ENCODE data around the gene RPL26.

RPL26 gene

DNA sequence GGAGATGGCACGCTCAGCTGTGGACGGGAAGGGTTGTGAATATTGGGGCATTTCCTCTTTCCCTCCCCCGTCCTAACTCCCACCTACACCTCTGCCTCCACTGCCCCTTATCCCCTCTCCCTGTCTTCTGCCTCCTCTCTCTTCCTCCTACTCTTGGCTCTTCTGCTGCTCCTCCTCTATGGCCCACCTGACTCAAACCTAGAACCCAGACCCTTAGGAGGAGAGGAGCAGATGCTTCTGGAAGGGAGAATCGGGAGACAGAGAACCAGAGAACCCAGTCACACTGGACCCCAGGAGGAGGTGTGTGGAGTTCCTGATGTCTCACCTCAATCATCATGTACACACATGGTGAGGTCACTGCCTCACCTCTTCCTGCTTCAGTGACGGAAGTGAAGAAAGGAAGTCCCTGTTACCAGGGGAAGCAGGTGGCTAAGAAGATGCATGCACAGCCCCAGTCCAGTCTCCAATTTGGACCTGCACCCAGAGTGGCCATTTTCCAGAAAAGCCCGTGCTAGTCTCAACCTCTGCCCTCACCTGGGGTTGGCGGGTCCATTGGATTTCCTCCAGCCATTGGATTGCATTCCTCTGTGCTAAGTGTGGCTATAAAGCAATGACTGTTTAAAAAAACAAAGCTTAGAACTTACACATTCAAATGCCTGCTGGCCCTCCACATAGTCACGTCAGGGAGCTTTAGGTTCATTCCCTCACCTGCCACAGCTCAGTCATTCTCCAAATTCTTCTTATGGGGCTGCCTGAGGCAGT lies 10.7 kb upstream of the RPL26 start:
- H3K9me3 ChIP-seq (ENCODE audit: insufficient read depth, low read length): no peaks in the 10 kb centered on the region
- no peaks in the 10 kb centered on the region for H3K36me3 ChIP-seq (ENCODE audit: insufficient read depth, insufficient read length, low read length)
- no peak for DNase-seq (ENCODE audit: low read depth, low spot score)
- H3K9ac ChIP-seq (ENCODE audit: insufficient read length, low read depth): no peak overlapping the region
- H3K27me3 ChIP-seq (ENCODE audit: insufficient read depth, insufficient read length): no peaks in the 10 kb centered on the region
- H3K4me3 ChIP-seq (ENCODE audit: insufficient read length, low read depth): no peak overlapping the region
- peaks cover 7% of the 10 kb centered on the region for H3K4me1 ChIP-seq (ENCODE audit: insufficient read depth, insufficient read length)
- no peak for TF ChIP-seq ZNF274 (IDR thresholded peaks at IDR 0.05; ENCODE audit: low read depth, low read length)
- no peak for TF ChIP-seq SUZ12 (IDR thresholded peaks at IDR 0.05; ENCODE audit: extremely low read depth, insufficient read depth, insufficient read length)
- TF ChIP-seq YY1 (IDR thresholded peaks at IDR 0.05; ENCODE audit: insufficient read depth, insufficient read length): no peak

DNA sequence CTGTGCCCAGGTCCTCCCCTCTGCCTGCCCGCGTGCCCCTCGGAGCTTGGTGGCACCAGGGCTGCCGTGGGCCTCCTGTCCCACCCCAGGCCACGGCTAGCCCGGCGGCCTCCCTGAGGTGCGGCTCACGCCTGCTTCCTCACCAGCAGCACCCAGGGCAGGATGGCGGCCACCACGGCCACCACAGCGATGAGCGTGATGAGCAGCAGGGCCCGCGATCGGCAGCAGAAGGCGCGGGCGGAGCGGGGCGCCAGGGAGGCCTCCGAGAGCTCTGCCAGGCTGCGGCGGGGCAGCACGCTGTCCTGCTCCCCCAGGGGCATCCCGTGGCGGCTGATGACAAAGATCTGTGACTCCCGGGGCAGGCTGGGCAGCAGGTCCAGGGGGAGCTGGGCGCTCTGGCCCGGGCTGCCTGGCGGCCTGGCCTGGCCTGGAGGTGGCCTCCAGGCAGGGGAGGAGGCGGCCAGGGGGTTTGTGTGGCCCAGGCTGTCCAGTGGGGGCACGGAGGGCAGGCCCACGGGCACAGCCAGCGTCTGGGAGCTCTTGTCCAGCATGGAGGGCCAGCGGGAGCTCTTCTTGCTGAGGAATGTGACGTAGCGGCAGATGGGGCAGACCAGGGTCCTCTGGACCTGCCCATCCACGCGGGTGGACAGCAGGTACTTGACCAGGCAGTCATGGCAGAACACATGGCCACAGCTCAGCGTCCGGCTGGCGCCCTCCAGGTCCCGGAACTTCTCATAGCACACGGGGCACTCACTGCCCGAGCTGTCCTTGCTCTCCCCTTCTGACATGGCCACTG lies 9.9 kb upstream of the RPL26 start:
- Histone ChIP-seq H3K9me3 (ENCODE audit: insufficient read depth, low read length) (no peaks in the 10 kb centered on the region), H3K36me3 (ENCODE audit: insufficient read depth, insufficient read length, low read length) (no peaks in the 10 kb centered on the region), H3K4me1 (ENCODE audit: insufficient read depth, insufficient read length) (peaks cover 7% of the 10 kb centered on the region), H3K27me3 (ENCODE audit: insufficient read depth, insufficient read length) (no peaks in the 10 kb centered on the region), H3K9ac (ENCODE audit: insufficient read length, low read depth) (no peak overlapping the region), H3K4me3 (ENCODE audit: insufficient read length, low read depth) (no peak overlapping the region)
- DNase-seq (ENCODE audit: low read depth, low spot score): no peak
- no peak for TF ChIP-seq SUZ12 (IDR thresholded peaks at IDR 0.05; ENCODE audit: extremely low read depth, insufficient read depth, insufficient read length)

DNA sequence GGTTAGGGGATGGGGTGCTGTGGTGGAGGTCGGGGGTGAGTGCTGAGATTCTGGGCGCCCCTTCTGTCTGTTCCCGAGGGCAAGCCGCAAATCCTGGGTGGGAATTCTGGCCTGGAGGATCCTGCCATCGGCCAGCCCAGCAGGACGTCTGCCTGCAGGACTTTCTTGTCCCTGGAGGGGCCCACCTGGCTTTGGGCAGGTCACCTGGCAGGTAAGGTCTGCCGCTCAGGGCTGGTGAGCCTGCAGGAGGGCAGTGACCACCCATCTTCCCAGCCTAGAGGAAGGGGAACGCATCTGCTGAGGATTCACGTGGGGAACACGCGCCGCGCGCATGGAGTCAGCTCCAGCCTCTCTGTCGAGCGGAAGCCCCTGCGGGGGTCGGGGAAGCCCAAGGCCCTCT lies 9.3 kb upstream of the RPL26 start:
- TF ChIP-seq ZNF274 (IDR thresholded peaks at IDR 0.05; ENCODE audit: low read depth, low read length) (no peak), SUZ12 (IDR thresholded peaks at IDR 0.05; ENCODE audit: extremely low read depth, insufficient read depth, insufficient read length) (no peak), YY1 (IDR thresholded peaks at IDR 0.05; ENCODE audit: insufficient read depth, insufficient read length) (no peak)
- H3K9me3 ChIP-seq (ENCODE audit: insufficient read depth, low read length): no peaks in the 10 kb centered on the region
- DNase-seq (ENCODE audit: low read depth, low spot score): no peak
- no peak overlapping the region for H3K4me3 ChIP-seq (ENCODE audit: insufficient read length, low read depth)
- H3K9ac ChIP-seq (ENCODE audit: insufficient read length, low read depth): no peak overlapping the region
- H3K27me3 ChIP-seq (ENCODE audit: insufficient read depth, insufficient read length): no peaks in the 10 kb centered on the region
- no peaks in the 10 kb centered on the region for H3K36me3 ChIP-seq (ENCODE audit: insufficient read depth, insufficient read length, low read length)
- H3K4me1 ChIP-seq (ENCODE audit: insufficient read depth, insufficient read length): peaks cover 7% of the 10 kb centered on the region

DNA sequence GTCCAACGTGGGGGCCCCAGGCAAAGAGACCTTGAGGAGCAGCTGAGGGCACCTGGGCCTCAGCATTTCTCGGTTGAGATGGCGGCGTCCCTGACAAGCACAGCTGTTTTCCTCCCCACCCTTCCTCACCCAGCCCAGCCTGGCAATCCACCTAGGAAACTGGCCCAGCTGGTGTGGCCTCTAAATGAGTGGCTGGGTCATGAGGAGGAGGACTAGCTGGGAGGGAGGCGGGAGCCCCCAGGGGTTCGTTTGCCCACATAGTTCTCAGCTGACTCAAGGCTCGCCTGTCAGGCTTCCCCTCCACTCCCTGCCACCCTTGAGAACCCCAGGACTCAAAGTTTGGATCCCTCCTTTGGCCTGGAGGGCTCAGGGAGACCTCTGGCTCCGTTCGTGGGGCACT lies 8.7 kb upstream of the RPL26 start:
- Histone ChIP-seq H3K9me3 (ENCODE audit: insufficient read depth, low read length) (no peaks in the 10 kb centered on the region), H3K36me3 (ENCODE audit: insufficient read depth, insufficient read length, low read length) (no peaks in the 10 kb centered on the region), H3K4me1 (ENCODE audit: insufficient read depth, insufficient read length) (peaks cover 7% of the 10 kb centered on the region), H3K27me3 (ENCODE audit: insufficient read depth, insufficient read length) (no peaks in the 10 kb centered on the region), H3K4me3 (ENCODE audit: insufficient read length, low read depth) (no peak overlapping the region), H3K9ac (ENCODE audit: insufficient read length, low read depth) (no peak overlapping the region)
- DNase-seq (ENCODE audit: low read depth, low spot score): no peak
- TF ChIP-seq SUZ12 (IDR thresholded peaks at IDR 0.05; ENCODE audit: extremely low read depth, insufficient read depth, insufficient read length) (no peak), YY1 (IDR thresholded peaks at IDR 0.05; ENCODE audit: insufficient read depth, insufficient read length) (no peak), ZNF274 (IDR thresholded peaks at IDR 0.05; ENCODE audit: low read depth, low read length) (no peak)

DNA sequence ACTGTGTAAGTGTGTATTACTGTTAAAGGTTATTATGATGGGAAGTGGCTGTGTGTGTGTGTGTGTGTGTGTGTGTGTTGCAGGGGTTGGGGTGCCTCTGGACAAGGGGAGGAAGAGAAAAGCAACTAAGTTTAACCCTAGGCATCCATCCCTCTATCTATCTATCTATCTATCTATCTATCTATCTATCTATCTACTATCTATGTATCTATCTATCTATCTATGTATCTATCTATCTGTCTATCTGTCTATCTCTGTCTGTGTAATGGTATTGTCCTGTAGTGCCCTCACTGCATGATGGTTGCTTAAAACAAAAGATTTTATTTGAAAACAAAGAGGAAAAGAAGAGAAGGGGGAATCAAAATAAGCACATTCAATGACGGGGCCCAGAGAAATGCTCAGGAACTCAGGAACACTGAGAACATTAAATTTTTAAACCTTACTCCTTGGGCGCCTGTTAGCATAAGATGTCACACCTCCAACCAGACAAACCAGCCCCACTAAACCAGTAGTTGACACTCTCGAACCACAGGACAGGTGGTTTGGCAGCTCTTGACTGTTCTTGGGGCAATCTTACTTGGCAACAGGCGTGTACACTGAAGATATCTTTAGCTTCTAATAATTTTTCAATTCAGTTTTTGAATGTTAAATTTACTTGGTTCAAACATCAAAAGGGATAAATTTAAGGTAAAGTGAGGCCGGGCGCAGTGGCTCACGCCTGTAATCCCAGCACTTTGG lies 5.1 kb upstream of the RPL26 start:
- TF ChIP-seq ZNF274 (IDR thresholded peaks at IDR 0.05; ENCODE audit: low read depth, low read length) (no peak), YY1 (IDR thresholded peaks at IDR 0.05; ENCODE audit: insufficient read depth, insufficient read length) (no peak), SUZ12 (IDR thresholded peaks at IDR 0.05; ENCODE audit: extremely low read depth, insufficient read depth, insufficient read length) (no peak)
- Histone ChIP-seq H3K4me3 (ENCODE audit: insufficient read length, low read depth) (no peak overlapping the region), H3K9ac (ENCODE audit: insufficient read length, low read depth) (no peak overlapping the region), H3K9me3 (ENCODE audit: insufficient read depth, low read length) (no peaks in the 10 kb centered on the region), H3K27me3 (ENCODE audit: insufficient read depth, insufficient read length) (no peaks in the 10 kb centered on the region), H3K36me3 (ENCODE audit: insufficient read depth, insufficient read length, low read length) (no peaks in the 10 kb centered on the region), H3K4me1 (ENCODE audit: insufficient read depth, insufficient read length) (peaks cover 4% of the 10 kb centered on the region)
- DNase-seq (ENCODE audit: low read depth, low spot score): no peak

DNA sequence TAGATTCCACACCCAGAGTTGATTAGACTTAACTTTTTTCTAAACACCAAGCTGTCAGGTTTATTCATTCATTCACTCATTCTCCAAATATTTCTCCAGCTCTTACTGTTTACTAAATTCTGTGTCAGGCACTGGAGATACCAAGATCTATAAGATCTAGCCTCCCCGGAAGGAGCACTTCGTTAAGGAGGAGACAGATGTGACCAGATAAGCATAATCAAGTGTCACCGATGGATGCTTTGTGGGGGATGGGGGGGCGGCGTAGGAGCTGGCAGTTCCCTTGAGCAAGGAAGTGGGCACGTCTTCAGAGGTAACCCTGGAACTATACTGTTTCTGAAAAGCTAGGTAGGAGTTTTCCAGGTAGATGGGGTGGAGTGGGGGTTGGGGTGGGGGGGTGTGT lies 3.8 kb upstream of the RPL26 start:
- H3K36me3 ChIP-seq (ENCODE audit: insufficient read depth, insufficient read length, low read length): peaks cover 6% of the 10 kb centered on the region
- no peaks in the 10 kb centered on the region for H3K4me1 ChIP-seq (ENCODE audit: insufficient read depth, insufficient read length)
- no peak for DNase-seq (ENCODE audit: low read depth, low spot score)
- H3K9me3 ChIP-seq (ENCODE audit: insufficient read depth, low read length): no peaks in the 10 kb centered on the region
- no peak overlapping the region for H3K4me3 ChIP-seq (ENCODE audit: insufficient read length, low read depth)
- TF ChIP-seq SUZ12 (IDR thresholded peaks at IDR 0.05; ENCODE audit: extremely low read depth, insufficient read depth, insufficient read length) (no peak), YY1 (IDR thresholded peaks at IDR 0.05; ENCODE audit: insufficient read depth, insufficient read length) (no peak), ZNF274 (IDR thresholded peaks at IDR 0.05; ENCODE audit: low read depth, low read length) (no peak)
- no peaks in the 10 kb centered on the region for H3K27me3 ChIP-seq (ENCODE audit: insufficient read depth, insufficient read length)
- no peak overlapping the region for H3K9ac ChIP-seq (ENCODE audit: insufficient read length, low read depth)
